VCaP (cell line): ENCODE measurements around the gene TPGS1.

ENCODE experiments used
- H3K27ac ChIP-seq: fragments of 450-650 bp; 2 replicates; pipeline ENCODE4 v1.5.1; 2017
- CTCF ChIP-seq: fragments of 450-650 bp; conservative IDR thresholded peaks from 2 replicates; pipeline ENCODE4 v1.5.1; 2017; ENCODE audit warnings: mild to moderate bottlenecking, moderate library complexity

TPGS1 gene

GRCh38 chr19:531753-532560, 24.7 kb downstream of the TPGS1 start, which contains the start of gene CDC34:
CDC34 (plus strand) TSS chr19:531760; CDS start chr19:531932, 172 bp downstream.
- no peak for TF ChIP-seq CTCF
- peak within 1 kb of the TSS; percentile 92 for H3K27ac ChIP-seq

GRCh38 chr19:532561-533363, 25.5 kb downstream of the TPGS1 start:
- TF ChIP-seq CTCF = peak; percentile 69
- H3K27ac ChIP-seq = peak overlapping the region; percentile 92

- peak overlapping the region; percentile 92 for H3K27ac ChIP-seq
- TF ChIP-seq CTCF = no peak
These were observed 26.2 kb downstream of the TPGS1 start for GRCh38 chr19:533364-534058.

GRCh38 chr19:534088-534487, 26.8 kb downstream of the TPGS1 start:
- no peak for TF ChIP-seq CTCF
- H3K27ac ChIP-seq = peak overlapping the region; percentile 92

- peak; percentile 23; the same call in 1 of the 2 replicates for TF ChIP-seq CTCF
- H3K27ac ChIP-seq = peak overlapping the region; percentile 49
These were observed 27.9 kb downstream of the TPGS1 start for GRCh38 chr19:535017-535835.

- no peak for TF ChIP-seq CTCF
- H3K27ac ChIP-seq = no peak overlapping the region
These were observed 29.0 kb downstream of the TPGS1 start for GRCh38 chr19:536031-536880.
